GM18502 (cell line): Measurements from ENCODE around the gene TMPRSS9.

ENCODE experiments used
- ATAC-seq: cut with Tn5 transposase; IDR thresholded peaks from one replicate; pipeline ENCODE4 v1.9.1; 2021; ENCODE audit warnings: mild to moderate bottlenecking; ENCODE audit not compliant: unreplicated experiment, poor library complexity

TMPRSS9 gene

DNA sequence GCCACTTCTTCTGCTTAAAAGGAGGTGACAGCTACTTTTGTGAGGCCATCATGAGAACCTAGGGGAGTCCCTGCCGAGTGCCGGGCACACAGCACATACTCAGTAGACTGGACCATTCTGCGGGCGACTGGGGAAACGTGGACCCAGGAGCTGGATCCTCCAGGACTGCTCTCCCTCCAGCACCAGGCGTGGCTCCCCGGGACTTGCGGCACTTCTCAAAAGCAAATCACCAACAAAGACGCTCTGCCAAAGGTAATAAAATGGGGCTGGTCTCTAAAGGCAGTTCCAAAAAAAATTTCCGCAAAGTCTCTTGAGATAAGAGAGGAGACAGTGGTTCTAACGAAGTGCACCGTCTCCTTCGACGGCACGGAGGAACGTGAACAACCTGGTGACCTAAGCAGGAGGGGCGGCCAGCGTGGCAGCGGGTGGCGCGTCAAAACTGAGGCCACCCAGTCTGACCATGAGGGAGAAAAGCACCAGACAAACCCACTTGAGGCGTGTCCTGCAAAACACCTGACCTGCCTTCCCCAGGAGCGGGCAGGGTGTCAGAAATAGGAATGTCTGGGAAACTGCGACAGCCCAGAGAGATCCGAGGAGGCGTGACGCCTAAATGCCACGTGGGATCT is 1.4 kb upstream of the TMPRSS9 start:
- no peak for ATAC-seq

DNA sequence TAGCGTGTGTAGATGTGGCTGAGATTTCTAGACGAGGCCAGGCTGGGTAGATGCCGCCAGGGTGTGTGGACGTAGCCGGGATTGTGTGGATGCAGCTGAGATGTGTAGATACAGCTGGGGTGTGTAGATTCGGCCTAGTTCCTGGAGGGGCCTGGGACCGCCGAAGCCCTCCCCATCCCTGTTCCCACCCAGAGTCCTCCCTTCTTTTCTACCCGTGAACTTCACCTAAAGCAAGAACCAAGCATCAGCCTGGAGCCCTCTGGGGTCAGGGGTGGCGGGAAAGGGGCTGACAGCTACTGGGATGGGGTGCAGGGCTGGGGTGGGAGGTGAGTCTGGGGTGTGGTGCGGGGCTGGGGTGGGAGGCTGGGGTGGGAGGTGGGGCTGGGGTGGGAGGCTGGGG is 768 bp downstream of the TMPRSS9 start:
- ATAC-seq: no peak

- no peak for ATAC-seq
Observed at GRCh38 chr19:2361246-2362045, 1.4 kb downstream of the TMPRSS9 start.

DNA sequence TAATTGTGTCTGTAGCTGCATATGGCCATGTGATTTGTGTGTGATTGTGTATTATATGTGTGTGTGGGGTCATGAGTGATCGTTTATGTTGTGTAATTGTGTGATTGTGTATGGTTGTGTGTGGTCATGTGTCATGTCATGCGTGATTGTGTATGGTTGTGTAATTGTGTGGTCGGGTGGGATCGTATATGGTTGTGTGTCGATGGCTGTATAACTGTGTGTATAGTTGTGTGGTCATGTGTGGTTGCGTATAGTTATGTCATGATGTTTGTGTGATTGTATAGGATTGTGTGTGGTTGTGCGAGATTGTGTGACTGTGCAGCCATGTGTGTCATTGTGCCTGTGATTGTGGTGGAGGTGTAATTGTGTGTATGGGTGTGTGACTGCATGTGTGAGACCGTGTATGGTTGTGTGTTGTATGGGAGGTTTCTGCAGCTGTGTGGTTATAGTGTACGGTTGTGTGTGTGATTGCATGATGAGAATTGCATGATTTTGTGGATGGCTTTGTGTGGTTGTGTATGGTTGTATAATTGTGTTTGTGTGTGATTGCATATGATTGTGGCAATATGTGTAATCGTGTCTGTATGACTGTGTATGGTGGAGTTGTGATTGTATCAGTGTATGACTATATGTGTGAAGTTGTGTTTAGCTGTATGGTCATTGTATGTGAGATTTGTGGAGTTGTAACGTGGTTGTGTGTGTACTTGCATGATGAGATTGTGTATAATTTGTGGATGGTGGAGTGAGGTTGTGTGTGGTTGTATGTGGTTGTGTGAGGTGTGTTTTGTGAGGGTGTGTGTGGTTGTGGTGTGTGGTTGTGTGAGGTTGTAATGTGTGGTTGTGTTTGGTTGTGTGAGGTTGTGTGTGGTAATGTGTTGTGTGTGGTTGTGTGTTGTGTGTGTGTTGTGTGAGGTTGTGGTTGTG is 2.2 kb downstream of the TMPRSS9 start:
- no peak for ATAC-seq

GRCh38 chr19:2362970-2363300 is 2.9 kb downstream of the TMPRSS9 start:
- ATAC-seq: no peak

DNA sequence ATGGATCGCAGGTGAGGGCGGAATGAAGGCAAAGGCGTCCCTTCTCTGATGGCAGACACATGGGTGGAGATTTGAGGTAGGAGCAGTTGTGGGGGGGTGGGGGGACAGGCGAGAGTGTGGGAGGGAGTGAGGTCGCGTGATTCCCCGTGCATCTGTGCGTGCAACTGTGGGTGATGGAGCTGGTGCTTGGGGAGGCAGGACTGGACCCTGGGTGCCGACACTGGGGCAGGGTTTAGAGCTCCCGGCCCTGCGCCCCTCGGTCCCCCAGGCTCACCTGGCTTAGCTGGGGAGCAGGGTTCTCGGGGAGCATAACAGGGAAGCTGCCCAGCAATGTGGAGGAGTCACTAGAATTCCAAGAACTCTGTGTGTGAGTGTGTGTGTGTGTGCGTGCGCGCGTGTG is 3.4 kb downstream of the TMPRSS9 start:
- no peak for ATAC-seq

DNA sequence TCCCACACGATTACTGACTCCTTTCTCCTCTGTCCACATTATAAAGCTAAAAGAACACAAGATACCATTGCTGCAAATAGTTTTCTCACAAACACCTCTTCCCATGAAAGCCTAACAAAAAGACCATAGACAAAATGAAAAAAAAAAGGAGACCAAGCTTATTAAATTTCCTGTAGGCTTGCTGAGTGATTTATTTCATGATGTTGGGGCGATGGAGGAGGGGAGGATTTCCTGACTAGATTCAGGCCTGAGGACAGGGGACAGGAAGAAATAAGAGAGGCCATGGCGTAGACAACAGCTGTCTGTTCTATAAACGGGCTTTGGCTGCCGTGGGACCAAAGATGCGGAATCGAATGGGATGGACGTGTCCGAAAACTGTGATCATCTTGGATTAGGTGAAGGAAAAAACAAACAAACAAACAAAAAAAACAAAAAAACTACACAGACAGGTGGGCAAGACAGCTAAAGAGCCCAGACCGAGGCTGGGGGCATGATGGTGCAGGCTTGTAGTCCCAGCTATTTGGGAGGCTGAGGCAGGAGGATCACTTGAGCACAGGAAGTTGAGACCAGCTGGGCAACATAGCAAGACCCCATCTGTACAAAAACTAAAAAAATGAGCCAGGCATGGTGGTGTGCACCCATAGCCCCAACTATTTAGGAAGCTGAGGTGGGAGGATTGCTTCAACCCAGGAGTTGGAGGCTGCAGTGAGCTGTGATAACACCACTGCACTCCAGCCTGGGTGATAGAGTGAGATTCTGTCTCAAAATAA is 5.3 kb downstream of the TMPRSS9 start:
- ATAC-seq: no peak

- no peak for ATAC-seq
Observed at GRCh38 chr19:2371656-2372055, 11.6 kb downstream of the TMPRSS9 start.

- no peak for ATAC-seq
Observed at GRCh38 chr19:2372076-2372612, 12.1 kb downstream of the TMPRSS9 start.

- no peak for ATAC-seq
Observed at GRCh38 chr19:2374808-2375207, 14.7 kb downstream of the TMPRSS9 start.

DNA sequence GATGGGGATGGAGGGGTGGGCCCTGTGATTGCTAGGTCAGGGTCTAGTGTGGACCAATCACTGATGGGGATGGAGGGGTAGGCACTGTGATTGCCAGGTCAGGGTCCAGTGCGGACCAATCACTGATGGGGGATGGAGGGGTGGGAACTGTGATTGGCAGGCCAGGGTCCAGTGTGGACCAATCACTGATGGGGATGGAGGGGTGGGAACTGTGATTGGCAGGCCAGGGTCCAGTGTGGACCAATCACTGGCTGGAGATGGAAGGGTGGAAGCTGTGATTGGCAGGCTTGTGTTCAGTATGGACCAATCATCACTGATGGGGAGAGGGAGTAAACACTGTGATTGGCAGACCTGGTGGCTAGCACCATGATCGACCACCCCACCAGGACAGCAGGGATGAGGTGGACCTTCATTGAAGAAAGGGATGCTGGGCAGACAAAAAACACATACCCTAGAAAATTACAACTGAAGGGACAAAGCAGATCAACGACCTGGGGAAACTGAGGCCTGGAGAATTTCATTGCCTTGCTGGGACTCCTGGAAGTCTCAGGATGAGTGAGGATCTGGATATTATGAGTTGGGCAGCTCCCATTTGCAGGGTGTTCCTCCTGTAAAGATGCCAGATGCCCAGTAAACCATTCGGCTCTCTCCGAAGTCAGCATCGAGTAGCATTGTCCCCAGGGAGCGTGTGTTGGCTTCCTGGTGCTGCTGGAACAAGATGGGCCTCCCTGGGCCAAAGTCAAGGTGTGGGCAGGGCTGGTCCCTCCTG is 15.5 kb downstream of the TMPRSS9 start:
- ATAC-seq: no peak

DNA sequence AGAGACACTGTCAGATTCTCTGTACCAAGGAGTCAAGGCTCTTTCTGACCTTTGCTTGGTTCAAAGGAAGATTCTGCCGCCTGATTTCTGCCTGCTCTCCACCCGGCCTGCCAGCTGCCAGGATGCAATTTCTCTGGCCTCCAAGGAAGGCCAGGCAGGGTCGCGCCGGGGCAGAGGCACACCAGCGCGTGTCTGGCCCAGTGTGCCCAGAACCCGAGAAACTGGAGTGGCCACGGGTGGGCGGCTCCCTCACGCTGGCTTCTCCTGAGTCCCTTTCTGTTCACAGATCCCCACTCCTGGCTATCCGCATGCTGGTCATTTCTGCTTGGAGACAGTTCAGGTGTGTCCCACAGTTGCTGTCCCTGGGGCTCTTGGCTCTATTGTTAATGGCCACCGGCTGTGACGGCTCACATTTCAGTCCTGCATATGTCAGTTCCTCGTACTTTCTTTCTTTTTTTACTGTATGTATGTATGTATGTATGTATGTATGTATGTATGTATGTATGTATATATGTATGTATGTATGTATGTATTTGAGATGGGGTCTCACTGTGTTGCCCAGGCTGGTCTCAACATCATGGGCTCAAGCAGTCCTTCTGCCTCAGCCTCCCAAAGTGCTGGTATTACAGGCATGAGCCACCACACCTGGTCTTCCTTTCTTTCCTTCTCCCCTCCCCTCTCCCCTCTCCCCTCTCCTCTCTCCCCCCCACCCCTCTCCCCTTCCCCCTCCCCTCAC is 16.9 kb downstream of the TMPRSS9 start:
- ATAC-seq: no peak

DNA sequence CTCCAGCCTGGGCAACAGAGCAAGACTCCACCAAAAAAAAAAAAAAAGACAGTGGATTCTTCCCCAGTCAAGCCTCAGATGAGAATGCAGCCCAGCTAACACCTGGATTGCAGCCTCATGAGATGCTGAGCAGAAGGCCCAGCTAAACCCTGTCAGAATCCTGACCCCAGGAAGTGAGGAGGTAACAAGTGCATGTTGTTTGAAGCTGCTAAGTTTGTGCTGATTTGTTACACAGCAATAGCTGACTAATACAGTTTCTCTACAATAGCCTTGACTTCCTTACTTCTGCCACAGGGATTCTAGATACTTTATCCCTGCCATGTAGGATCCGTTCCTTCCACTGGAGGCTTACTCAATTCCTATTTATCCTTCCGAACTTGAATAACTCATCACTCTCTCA is 20.5 kb downstream of the TMPRSS9 start:
- no peak for ATAC-seq

DNA sequence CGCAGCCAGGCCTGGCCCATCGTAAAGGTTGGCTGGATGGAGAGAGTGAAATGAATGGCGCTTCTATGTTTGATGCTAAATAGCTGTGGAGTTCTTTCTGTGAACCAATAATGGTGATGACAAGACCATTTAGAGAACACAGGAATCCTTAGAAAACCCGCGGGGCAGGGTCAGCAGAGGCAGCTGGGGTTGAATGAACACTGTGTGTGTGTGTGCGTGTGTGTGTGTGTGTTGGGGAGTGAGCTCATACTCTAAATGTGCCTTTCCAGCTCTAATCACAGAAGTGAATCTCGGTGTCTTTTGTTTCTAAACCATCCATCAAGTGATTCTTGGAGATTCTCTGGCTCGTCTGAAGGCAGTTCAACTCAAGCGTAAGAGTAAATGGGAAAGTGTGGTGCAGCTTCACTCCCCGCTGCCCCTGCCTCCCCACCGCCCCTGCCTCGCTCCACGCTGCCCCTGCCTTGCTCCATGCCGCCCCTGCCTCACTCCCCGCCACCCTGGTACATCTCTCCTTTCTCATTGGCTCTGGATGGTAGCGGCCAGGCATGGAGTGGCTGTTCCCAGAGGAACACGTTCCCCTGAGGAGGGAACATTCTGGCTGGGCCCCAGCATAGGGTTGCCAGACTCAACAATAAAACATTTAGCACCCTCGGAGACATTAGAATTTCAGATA is 21.2 kb downstream of the TMPRSS9 start:
- no peak for ATAC-seq

DNA sequence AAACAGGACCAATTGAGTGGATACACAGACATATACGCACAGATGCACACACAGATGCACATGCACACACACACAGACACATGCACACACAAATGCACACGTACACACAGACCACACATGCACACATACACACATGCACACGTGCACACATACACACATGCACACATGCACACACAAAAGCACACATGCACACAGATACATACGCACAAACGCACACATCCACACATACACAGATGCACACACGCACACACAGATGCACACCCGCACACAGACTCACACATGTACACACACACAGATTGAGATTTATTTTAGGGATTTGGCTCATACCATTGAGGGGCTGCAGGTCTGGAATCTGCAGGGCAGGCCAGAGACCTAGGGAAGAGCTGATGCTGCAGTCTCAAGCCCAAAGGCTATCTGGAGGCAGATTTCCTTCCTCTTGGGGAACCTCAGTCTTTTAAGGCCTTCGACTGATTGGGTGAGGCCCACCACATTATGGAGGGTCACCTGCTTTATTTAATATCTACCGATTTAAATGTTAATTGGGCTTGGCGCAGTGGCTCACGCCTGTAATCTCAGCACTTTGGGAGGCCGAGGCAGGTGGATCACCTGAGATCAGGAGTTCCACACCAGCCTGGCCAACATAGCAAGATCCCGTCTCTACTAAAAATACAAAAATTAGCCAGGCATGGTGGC is 22.6 kb downstream of the TMPRSS9 start:
- ATAC-seq: no peak

GRCh38 chr19:2385053-2385721 is 25.1 kb downstream of the TMPRSS9 start:
- ATAC-seq: no peak
